H9 (cell line): ENCODE measurements around the gene AMBRA1. TPM values are rescaled to one million over a fixed set of nuclear protein-coding genes. Genes with fewer than 3 reads are reported as not detected.

ENCODE experiments used
- DNase-seq: peaks from one replicate; pipeline ENCODE4 v3.0.0-alpha.2; 2017
- H2AFZ ChIP-seq: one replicate; pipeline ENCODE4 v1.6.1; 2013; ENCODE audit warnings: mild to moderate bottlenecking, low read length, control low read depth, moderate library complexity
- H2AK5ac ChIP-seq: 2 replicates; pipeline ENCODE4 v1.6.1; 2013; ENCODE audit warnings: low read length, control low read depth, mixed read lengths; ENCODE audit not compliant: insufficient read length
- H2BK120ac ChIP-seq: one replicate; pipeline ENCODE4 v1.6.1; 2013; ENCODE audit warnings: low read depth, mild to moderate bottlenecking, low read length, control low read depth, inconsistent platforms; ENCODE audit not compliant: poor library complexity, severe bottlenecking
- H2BK12ac ChIP-seq: 2 replicates; pipeline ENCODE4 v1.6.1; 2013; ENCODE audit warnings: low read length, control low read depth, mixed read lengths, low read depth; ENCODE audit not compliant: insufficient read length
- H2BK15ac ChIP-seq: 2 replicates; pipeline ENCODE4 v1.6.1; 2013; ENCODE audit warnings: low read depth, low read length, control low read depth
- H2BK20ac ChIP-seq: one replicate; pipeline ENCODE4 v1.6.1; 2013; ENCODE audit warnings: low read depth, mild to moderate bottlenecking, low read length, control low read depth, inconsistent platforms; ENCODE audit not compliant: poor library complexity, severe bottlenecking
- H2BK5ac ChIP-seq: 2 replicates; pipeline ENCODE4 v1.6.1; 2013; ENCODE audit warnings: low read length, control low read depth, mixed read lengths; ENCODE audit not compliant: insufficient read length
- H3K14ac ChIP-seq: 2 replicates; pipeline ENCODE4 v1.6.1; 2013; ENCODE audit warnings: low read length, control low read depth; ENCODE audit not compliant: insufficient read depth
- H3K18ac ChIP-seq: 2 replicates; pipeline ENCODE4 v1.6.1; 2013; ENCODE audit warnings: low read depth, mild to moderate bottlenecking, mixed read lengths, low read length, control low read depth; ENCODE audit not compliant: insufficient read length
- H3K23ac ChIP-seq: 2 replicates; pipeline ENCODE4 v1.6.1; 2013; ENCODE audit warnings: low read length, control low read depth, mixed read lengths, low read depth; ENCODE audit not compliant: insufficient read length
- H3K23me2 ChIP-seq: 2 replicates; pipeline ENCODE4 v1.6.1; 2013; ENCODE audit warnings: low read depth, mild to moderate bottlenecking, mixed read lengths, low read length, control low read depth; ENCODE audit not compliant: insufficient read length, poor library complexity, severe bottlenecking
- H3K27ac ChIP-seq: 2 replicates; pipeline ENCODE4 v1.5.1; 2013; ENCODE audit warnings: low read length, control low read depth, mixed read lengths, low read depth; ENCODE audit not compliant: insufficient read length
- H3K27me3 ChIP-seq: 2 replicates; pipeline ENCODE4 v1.6.1; 2013; ENCODE audit warnings: low read length, control low read depth, inconsistent platforms; ENCODE audit not compliant: insufficient read depth
- H3K4ac ChIP-seq: 2 replicates; pipeline ENCODE4 v1.6.1; 2013; ENCODE audit warnings: low read depth, mild to moderate bottlenecking, control low read depth, inconsistent platforms, low read length, moderate library complexity
- H3K4me1 ChIP-seq: 2 replicates; pipeline ENCODE4 v1.6.1; 2013; ENCODE audit warnings: low read length, control low read depth, inconsistent platforms; ENCODE audit not compliant: insufficient read depth
- H3K4me2 ChIP-seq: 2 replicates; pipeline ENCODE4 v1.6.1; 2013; ENCODE audit warnings: low read length, control low read depth, mixed read lengths; ENCODE audit not compliant: insufficient read length, insufficient read depth
- H3K56ac ChIP-seq: 2 replicates; pipeline ENCODE4 v1.6.1; 2013; ENCODE audit warnings: low read depth, mild to moderate bottlenecking, mixed read lengths, low read length, control low read depth; ENCODE audit not compliant: insufficient read length
- H3K79me1 ChIP-seq: 2 replicates; pipeline ENCODE4 v1.6.1; 2013; ENCODE audit warnings: low read depth, mild to moderate bottlenecking, moderate library complexity, low read length, control low read depth, inconsistent platforms; ENCODE audit not compliant: insufficient read depth, poor library complexity, severe bottlenecking
- H3K79me2 ChIP-seq: 2 replicates; pipeline ENCODE4 v1.6.1; 2013; ENCODE audit warnings: low read length, control low read depth, inconsistent platforms; ENCODE audit not compliant: insufficient read depth
- H3K9ac ChIP-seq: 2 replicates; pipeline ENCODE4 v1.6.1; 2013; ENCODE audit warnings: low read length, control low read depth, mixed read lengths; ENCODE audit not compliant: insufficient read length; ENCODE audit errors: extremely low read depth
- H3K9me3 ChIP-seq: one replicate; pipeline ENCODE4 v1.6.1; 2013; ENCODE audit warnings: low read depth, low read length, inconsistent platforms; ENCODE audit not compliant: control insufficient read depth
- H3T11ph ChIP-seq: one replicate; pipeline ENCODE4 v1.6.1; 2013; ENCODE audit warnings: mild to moderate bottlenecking, low read length, control low read depth, inconsistent platforms
- H4K20me1 ChIP-seq: one replicate; pipeline ENCODE4 v1.6.1; 2013; ENCODE audit not compliant: control insufficient read depth, insufficient read length, insufficient read depth
- H4K5ac ChIP-seq: 2 replicates; pipeline ENCODE4 v1.6.1; 2013; ENCODE audit warnings: low read depth, mild to moderate bottlenecking, mixed read lengths, low read length, control low read depth; ENCODE audit not compliant: insufficient read length
- H4K8ac ChIP-seq: replicated peaks from 2 replicates; pipeline ENCODE4 v1.6.1; 2013; ENCODE audit warnings: low read length, control low read depth, mixed read lengths, low read depth; ENCODE audit not compliant: insufficient read length
- H4K91ac ChIP-seq: 2 replicates; pipeline ENCODE4 v1.6.1; 2013; ENCODE audit warnings: low read depth, mild to moderate bottlenecking, moderate library complexity, mixed read lengths, low read length, control low read depth; ENCODE audit not compliant: insufficient read length
- H3K27ac Mint-ChIP-seq, 3 experiments: 2 replicates in 2 of 3; 3 replicates in 1 of 3; pipeline ENCODE4 v1.8.0; 2020 to 2021; ENCODE audit warnings: mixed read lengths in 3 of 3, mild to moderate bottlenecking in 1 of 3, moderate library complexity in 1 of 3
- H3K27me3 Mint-ChIP-seq: 2 replicates; pipeline ENCODE4 v1.8.0; 2021; ENCODE audit warnings: low read depth, mild to moderate bottlenecking, moderate library complexity, mixed read lengths
- H3K36me3 Mint-ChIP-seq, 3 experiments: 2 replicates in 2 of 3; 3 replicates in 1 of 3; pipeline ENCODE4 v1.8.0; 2020 to 2021; ENCODE audit warnings: low read depth in 3 of 3, mixed read lengths in 3 of 3; ENCODE audit not compliant: insufficient read depth in 1 of 3
- H3K4me1 Mint-ChIP-seq, 2 experiments: 2 replicates each; pipeline ENCODE4 v1.8.0; 2020; ENCODE audit warnings: mixed read lengths in 2 of 2
- H3K4me3 Mint-ChIP-seq, 2 experiments: 2 replicates in 1 of 2; 3 replicates in 1 of 2; pipeline ENCODE4 v1.8.0; 2020 to 2021; ENCODE audit warnings: mild to moderate bottlenecking in 2 of 2, mixed read lengths in 2 of 2, moderate library complexity in 1 of 2
- H3K9me3 Mint-ChIP-seq, 2 experiments: 2 replicates in 1 of 2; 3 replicates in 1 of 2; pipeline ENCODE4 v1.8.0; 2020; ENCODE audit warnings: mild to moderate bottlenecking in 2 of 2, mixed read lengths in 2 of 2, moderate library complexity in 1 of 2
- WGBS: extraction: QIAGEN DNeasy Blood & Tissue Kit; methylation state at CpG from one replicate; pipeline ENCODE4 v1.1.7; 2013; ENCODE audit warnings: missing lambda C conversion rate, low lambda C conversion rate, mixed read lengths; ENCODE audit not compliant: insufficient read length; ENCODE audit errors: extremely low coverage; 5-methylcytosine and 5-hydroxymethylcytosine counted together
- total RNA-seq: library from RNA; stranded (reverse); gene quantifications from 2 replicates; pipeline ENCODE4 v1.2.1, GENCODE V29; 2021
- TF ChIP-seq, protein P1 (sequence below): fragments of 200-600 bp; sonication (generic); conservative IDR thresholded peaks from 3 replicates; pipeline ENCODE4 v1.8.0; 2021; ENCODE audit warnings: antibody characterized with exemption, mild to moderate bottlenecking

The AMBRA1 gene
- total RNA-seq, 1 experiment from 2014 or later, result 37.5 TPM

DNA sequence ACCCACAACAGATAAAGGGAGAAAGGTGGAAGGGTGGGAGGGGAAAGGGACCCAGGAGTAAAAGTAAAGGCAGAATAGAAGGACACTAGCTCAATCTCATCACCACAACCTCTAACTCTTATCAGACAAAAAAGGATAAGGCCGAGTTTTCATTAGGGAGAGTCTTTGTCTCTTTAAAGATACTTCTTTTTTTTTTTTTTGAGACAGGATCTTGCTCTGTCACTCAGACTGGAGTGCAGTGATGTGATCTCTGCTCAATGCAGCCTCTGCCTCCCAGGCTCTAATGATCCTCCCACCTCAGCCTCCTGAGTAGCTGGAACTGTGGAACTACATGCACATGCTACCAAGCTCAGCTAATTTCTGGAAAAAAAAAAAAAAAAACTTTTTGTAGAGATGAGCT, 116.7 kb downstream of the AMBRA1 start:
- H3K79me1 ChIP-seq, result no peaks in the 10 kb centered on the region
- H2BK20ac ChIP-seq, result no peak overlapping the region
- H2BK120ac ChIP-seq, result no peak overlapping the region
- no peak overlapping the region for H2BK5ac ChIP-seq
- no peak for DNase-seq
- no peaks in the 10 kb centered on the region for H3K9me3 Mint-ChIP-seq
- no peaks in the 10 kb centered on the region for H3K27me3 Mint-ChIP-seq
- no peaks in the 10 kb centered on the region for H3K23me2 ChIP-seq
- no peak overlapping the region for H2BK12ac ChIP-seq
- no peaks in the 10 kb centered on the region for H3K4me1 Mint-ChIP-seq
- TF ChIP-seq, protein P1, sequence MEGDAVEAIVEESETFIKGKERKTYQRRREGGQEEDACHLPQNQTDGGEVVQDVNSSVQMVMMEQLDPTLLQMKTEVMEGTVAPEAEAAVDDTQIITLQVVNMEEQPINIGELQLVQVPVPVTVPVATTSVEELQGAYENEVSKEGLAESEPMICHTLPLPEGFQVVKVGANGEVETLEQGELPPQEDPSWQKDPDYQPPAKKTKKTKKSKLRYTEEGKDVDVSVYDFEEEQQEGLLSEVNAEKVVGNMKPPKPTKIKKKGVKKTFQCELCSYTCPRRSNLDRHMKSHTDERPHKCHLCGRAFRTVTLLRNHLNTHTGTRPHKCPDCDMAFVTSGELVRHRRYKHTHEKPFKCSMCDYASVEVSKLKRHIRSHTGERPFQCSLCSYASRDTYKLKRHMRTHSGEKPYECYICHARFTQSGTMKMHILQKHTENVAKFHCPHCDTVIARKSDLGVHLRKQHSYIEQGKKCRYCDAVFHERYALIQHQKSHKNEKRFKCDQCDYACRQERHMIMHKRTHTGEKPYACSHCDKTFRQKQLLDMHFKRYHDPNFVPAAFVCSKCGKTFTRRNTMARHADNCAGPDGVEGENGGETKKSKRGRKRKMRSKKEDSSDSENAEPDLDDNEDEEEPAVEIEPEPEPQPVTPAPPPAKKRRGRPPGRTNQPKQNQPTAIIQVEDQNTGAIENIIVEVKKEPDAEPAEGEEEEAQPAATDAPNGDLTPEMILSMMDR, result no peak
- no peak overlapping the region for H4K5ac ChIP-seq
- H2BK15ac ChIP-seq, result no peak overlapping the region
- H3K36me3 Mint-ChIP-seq, result no peaks in the 10 kb centered on the region
- H3K27ac Mint-ChIP-seq, result no peak overlapping the region
- H2AK5ac ChIP-seq, result no peak overlapping the region
- H4K91ac ChIP-seq, result no peak overlapping the region
- no peaks in the 10 kb centered on the region for H3K4me1 ChIP-seq
- H3T11ph ChIP-seq, result no peak overlapping the region
- H2AFZ ChIP-seq, result no peak overlapping the region
- H4K20me1 ChIP-seq, result no peaks in the 10 kb centered on the region
- H3K79me2 ChIP-seq, result no peaks in the 10 kb centered on the region
- no peak overlapping the region for H3K14ac ChIP-seq
- no peak overlapping the region for H3K27ac ChIP-seq
- H4K8ac ChIP-seq, result no peak overlapping the region
- H3K9me3 ChIP-seq, result no peaks in the 10 kb centered on the region
- H3K4ac ChIP-seq, result no peak overlapping the region
- no CpG with 5 or more reads among the region's 1 CpG for WGBS
- no peak overlapping the region for H3K9ac ChIP-seq
- no peaks in the 10 kb centered on the region for H3K27me3 ChIP-seq
- H3K4me2 ChIP-seq, result no peak overlapping the region
- no peak overlapping the region for H3K56ac ChIP-seq
- H3K23ac ChIP-seq, result no peak overlapping the region
- no peak overlapping the region for H3K4me3 Mint-ChIP-seq
- H3K18ac ChIP-seq, result no peak overlapping the region
